ENCODE results near the gene TCTN1.
"Not testable (repeated sequence)": the region's sequence is repeated elsewhere in the genome, so short reads cannot be mapped to it uniquely, and the experiment has no call there.

DNA sequence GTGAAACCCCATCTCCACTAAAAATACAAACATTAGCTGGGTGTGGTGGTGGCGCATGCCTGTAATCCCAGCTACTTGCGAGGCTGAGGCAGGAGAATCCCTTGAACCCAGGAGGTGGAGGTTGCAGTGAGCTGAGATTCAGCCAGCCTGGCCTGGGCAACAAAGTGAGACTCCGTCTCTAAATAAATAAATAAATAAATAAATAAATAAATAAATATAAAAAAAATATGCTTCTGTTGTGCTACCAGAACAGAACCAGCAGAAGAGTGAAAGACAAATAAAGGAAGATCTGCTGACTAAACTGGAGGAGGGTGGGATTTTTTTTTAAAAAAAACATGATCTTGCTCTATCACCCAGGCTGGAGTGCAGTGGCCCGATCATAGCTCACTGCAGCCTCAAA lies 21.0 kb upstream of the TCTN1 start:
- not testable (repeated sequence) for TF ChIP-seq KDM5A (IDR thresholded peaks at IDR 0.05; ENCODE audit: low read length); POLR2A (IDR thresholded peaks at IDR 0.05; ENCODE audit: control extremely low read depth in 1 of 2, low read depth in 2 of 2, low read length in 2 of 2); EZH2 (IDR thresholded peaks at IDR 0.05; ENCODE audit: low read depth, low read length, severe bottlenecking); HDAC6 (IDR thresholded peaks at IDR 0.05; ENCODE audit: low read depth, low read length); SAP30 (IDR thresholded peaks at IDR 0.05; ENCODE audit: insufficient read depth, insufficient replicate concordance, low read length); EP300 (IDR thresholded peaks at IDR 0.05; ENCODE audit: borderline replicate concordance in 1 of 2, low read depth in 2 of 2, low read length in 2 of 2); HDAC2 (IDR thresholded peaks at IDR 0.05; ENCODE audit: borderline replicate concordance in 1 of 2, low read depth in 2 of 2, low read length in 2 of 2); SRF (IDR thresholded peaks at IDR 0.05; ENCODE audit: low read depth, low read length); CREB1 (IDR thresholded peaks at IDR 0.05); JUN (IDR thresholded peaks at IDR 0.05; ENCODE audit: low read depth, low read length)
- TF ChIP-seq, protein P1, sequence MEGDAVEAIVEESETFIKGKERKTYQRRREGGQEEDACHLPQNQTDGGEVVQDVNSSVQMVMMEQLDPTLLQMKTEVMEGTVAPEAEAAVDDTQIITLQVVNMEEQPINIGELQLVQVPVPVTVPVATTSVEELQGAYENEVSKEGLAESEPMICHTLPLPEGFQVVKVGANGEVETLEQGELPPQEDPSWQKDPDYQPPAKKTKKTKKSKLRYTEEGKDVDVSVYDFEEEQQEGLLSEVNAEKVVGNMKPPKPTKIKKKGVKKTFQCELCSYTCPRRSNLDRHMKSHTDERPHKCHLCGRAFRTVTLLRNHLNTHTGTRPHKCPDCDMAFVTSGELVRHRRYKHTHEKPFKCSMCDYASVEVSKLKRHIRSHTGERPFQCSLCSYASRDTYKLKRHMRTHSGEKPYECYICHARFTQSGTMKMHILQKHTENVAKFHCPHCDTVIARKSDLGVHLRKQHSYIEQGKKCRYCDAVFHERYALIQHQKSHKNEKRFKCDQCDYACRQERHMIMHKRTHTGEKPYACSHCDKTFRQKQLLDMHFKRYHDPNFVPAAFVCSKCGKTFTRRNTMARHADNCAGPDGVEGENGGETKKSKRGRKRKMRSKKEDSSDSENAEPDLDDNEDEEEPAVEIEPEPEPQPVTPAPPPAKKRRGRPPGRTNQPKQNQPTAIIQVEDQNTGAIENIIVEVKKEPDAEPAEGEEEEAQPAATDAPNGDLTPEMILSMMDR (IDR thresholded peaks at IDR 0.05; ENCODE audit: control extremely low read depth in 1 of 3, insufficient read depth in 1 of 3, low read depth in 1 of 3, low read length in 3 of 3): not testable (repeated sequence)
- TF ChIP-seq, protein P2, sequence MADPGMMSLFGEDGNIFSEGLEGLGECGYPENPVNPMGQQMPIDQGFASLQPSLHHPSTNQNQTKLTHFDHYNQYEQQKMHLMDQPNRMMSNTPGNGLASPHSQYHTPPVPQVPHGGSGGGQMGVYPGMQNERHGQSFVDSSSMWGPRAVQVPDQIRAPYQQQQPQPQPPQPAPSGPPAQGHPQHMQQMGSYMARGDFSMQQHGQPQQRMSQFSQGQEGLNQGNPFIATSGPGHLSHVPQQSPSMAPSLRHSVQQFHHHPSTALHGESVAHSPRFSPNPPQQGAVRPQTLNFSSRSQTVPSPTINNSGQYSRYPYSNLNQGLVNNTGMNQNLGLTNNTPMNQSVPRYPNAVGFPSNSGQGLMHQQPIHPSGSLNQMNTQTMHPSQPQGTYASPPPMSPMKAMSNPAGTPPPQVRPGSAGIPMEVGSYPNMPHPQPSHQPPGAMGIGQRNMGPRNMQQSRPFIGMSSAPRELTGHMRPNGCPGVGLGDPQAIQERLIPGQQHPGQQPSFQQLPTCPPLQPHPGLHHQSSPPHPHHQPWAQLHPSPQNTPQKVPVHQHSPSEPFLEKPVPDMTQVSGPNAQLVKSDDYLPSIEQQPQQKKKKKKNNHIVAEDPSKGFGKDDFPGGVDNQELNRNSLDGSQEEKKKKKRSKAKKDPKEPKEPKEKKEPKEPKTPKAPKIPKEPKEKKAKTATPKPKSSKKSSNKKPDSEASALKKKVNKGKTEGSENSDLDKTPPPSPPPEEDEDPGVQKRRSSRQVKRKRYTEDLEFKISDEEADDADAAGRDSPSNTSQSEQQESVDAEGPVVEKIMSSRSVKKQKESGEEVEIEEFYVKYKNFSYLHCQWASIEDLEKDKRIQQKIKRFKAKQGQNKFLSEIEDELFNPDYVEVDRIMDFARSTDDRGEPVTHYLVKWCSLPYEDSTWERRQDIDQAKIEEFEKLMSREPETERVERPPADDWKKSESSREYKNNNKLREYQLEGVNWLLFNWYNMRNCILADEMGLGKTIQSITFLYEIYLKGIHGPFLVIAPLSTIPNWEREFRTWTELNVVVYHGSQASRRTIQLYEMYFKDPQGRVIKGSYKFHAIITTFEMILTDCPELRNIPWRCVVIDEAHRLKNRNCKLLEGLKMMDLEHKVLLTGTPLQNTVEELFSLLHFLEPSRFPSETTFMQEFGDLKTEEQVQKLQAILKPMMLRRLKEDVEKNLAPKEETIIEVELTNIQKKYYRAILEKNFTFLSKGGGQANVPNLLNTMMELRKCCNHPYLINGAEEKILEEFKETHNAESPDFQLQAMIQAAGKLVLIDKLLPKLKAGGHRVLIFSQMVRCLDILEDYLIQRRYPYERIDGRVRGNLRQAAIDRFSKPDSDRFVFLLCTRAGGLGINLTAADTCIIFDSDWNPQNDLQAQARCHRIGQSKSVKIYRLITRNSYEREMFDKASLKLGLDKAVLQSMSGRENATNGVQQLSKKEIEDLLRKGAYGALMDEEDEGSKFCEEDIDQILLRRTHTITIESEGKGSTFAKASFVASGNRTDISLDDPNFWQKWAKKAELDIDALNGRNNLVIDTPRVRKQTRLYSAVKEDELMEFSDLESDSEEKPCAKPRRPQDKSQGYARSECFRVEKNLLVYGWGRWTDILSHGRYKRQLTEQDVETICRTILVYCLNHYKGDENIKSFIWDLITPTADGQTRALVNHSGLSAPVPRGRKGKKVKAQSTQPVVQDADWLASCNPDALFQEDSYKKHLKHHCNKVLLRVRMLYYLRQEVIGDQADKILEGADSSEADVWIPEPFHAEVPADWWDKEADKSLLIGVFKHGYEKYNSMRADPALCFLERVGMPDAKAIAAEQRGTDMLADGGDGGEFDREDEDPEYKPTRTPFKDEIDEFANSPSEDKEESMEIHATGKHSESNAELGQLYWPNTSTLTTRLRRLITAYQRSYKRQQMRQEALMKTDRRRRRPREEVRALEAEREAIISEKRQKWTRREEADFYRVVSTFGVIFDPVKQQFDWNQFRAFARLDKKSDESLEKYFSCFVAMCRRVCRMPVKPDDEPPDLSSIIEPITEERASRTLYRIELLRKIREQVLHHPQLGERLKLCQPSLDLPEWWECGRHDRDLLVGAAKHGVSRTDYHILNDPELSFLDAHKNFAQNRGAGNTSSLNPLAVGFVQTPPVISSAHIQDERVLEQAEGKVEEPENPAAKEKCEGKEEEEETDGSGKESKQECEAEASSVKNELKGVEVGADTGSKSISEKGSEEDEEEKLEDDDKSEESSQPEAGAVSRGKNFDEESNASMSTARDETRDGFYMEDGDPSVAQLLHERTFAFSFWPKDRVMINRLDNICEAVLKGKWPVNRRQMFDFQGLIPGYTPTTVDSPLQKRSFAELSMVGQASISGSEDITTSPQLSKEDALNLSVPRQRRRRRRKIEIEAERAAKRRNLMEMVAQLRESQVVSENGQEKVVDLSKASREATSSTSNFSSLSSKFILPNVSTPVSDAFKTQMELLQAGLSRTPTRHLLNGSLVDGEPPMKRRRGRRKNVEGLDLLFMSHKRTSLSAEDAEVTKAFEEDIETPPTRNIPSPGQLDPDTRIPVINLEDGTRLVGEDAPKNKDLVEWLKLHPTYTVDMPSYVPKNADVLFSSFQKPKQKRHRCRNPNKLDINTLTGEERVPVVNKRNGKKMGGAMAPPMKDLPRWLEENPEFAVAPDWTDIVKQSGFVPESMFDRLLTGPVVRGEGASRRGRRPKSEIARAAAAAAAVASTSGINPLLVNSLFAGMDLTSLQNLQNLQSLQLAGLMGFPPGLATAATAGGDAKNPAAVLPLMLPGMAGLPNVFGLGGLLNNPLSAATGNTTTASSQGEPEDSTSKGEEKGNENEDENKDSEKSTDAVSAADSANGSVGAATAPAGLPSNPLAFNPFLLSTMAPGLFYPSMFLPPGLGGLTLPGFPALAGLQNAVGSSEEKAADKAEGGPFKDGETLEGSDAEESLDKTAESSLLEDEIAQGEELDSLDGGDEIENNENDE (IDR thresholded peaks at IDR 0.05; ENCODE audit: insufficient replicate concordance, low read length): not testable (repeated sequence)

Measured in H1 (cell line).